ENCODE results near the gene XRRA1.

Gene XRRA1

GRCh38 chr11:74950374-74950969, 1.6 kb upstream of the XRRA1 start:
- no peak for DNase-seq

GRCh38 chr11:74949753-74950137, 854 bp upstream of the XRRA1 start:
- DNase-seq, result no peak

GRCh38 chr11:74948546-74948897, 369 bp downstream of the XRRA1 start:
- no peak for DNase-seq

- DNase-seq, result no peak
Observed at GRCh38 chr11:74942073-74942759, 6.7 kb downstream of the XRRA1 start.

- no peak for DNase-seq
Observed at GRCh38 chr11:74941492-74941891, 7.4 kb downstream of the XRRA1 start.

- no peak for DNase-seq
Observed at GRCh38 chr11:74937696-74938475, 11.0 kb downstream of the XRRA1 start.

GRCh38 chr11:74936976-74937375, 11.9 kb downstream of the XRRA1 start:
- DNase-seq, result no peak

- DNase-seq, result no peak
Observed at GRCh38 chr11:74936087-74936486, 12.8 kb downstream of the XRRA1 start.

- no peak for DNase-seq
Observed at GRCh38 chr11:74935285-74935684, 13.6 kb downstream of the XRRA1 start.

- DNase-seq, result no peak
Observed at GRCh38 chr11:74933765-74934164, 15.1 kb downstream of the XRRA1 start.

GRCh38 chr11:74932797-74933196, 16.1 kb downstream of the XRRA1 start:
- no peak for DNase-seq

- no peak for DNase-seq
Observed at GRCh38 chr11:74932169-74932568, 16.7 kb downstream of the XRRA1 start.

GRCh38 chr11:74929431-74930363, 19.2 kb downstream of the XRRA1 start:
- peak; percentile 11 for DNase-seq

GRCh38 chr11:74927496-74927895, 21.4 kb downstream of the XRRA1 start:
- no peak for DNase-seq

- no peak for DNase-seq
Observed at GRCh38 chr11:74926304-74927030, 22.4 kb downstream of the XRRA1 start.

GRCh38 chr11:74925281-74925680, 23.6 kb downstream of the XRRA1 start:
- no peak for DNase-seq

- no peak for DNase-seq
Observed at GRCh38 chr11:74923125-74923524, 25.8 kb downstream of the XRRA1 start.

- no peak for DNase-seq
Observed at GRCh38 chr11:74909812-74910211, 39.1 kb downstream of the XRRA1 start.

GRCh38 chr11:74909385-74909784, 39.5 kb downstream of the XRRA1 start:
- DNase-seq, result no peak

GRCh38 chr11:74905326-74905725, 43.6 kb downstream of the XRRA1 start:
- no peak for DNase-seq

- no peak for DNase-seq
Observed at GRCh38 chr11:74902342-74902741, 46.5 kb downstream of the XRRA1 start.

- DNase-seq, result no peak
Observed at GRCh38 chr11:74896311-74896710, 52.6 kb downstream of the XRRA1 start.
